Measurements from ENCODE around the gene CFL2. TPM values are rescaled to one million over a fixed set of nuclear protein-coding genes. Genes with fewer than 3 reads are reported as not detected.

Gene CFL2
- polyA plus RNA-seq, 12 donors = 270 to 1,042 (median 907) TPM

- DNase-seq = no peak
These were observed 35.7 kb downstream of the CFL2 start for GRCh38 chr14:34678735-34679134.

GRCh38 chr14:34678306-34678705 lies 36.1 kb downstream of the CFL2 start:
- no peak for DNase-seq

- DNase-seq = no peak
These were observed 37.7 kb downstream of the CFL2 start for GRCh38 chr14:34676516-34677211.

DNA sequence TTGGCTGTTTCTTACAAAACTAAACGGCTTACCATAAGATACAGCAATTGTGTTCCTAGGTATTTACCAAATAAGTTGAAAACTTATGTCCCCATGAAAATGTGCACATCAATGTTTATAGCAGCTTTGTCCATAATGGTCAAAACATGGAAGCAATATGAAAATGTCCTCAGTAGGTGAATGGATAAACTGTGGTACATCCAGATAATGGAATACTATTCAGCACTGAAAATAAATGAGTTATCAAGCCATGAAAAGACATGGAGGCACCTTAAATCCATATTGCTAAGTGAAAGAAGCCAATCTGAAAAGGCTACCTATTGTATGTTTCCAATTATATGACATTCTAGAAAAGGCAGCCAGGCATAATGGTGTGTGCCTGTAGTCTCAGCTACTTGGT lies 40.7 kb downstream of the CFL2 start:
- no peak for DNase-seq

DNA sequence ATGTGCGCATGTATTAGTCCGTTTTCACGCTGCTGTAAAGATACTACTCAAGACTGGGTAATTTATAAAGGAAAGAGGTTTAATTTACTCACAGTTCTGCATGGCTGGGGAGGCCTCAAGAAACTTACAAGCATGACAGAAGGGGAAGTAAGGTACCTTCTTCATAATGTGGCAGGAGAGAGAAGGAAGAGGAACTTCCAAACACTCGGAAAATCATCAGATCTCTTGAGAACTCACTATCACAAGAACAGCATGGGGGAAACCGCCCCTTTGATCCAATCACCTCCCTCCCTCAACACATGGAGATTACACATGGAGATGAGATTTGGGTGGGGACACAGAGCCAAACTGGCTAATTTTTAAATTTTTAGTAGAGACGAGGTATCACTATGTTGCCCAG lies 42.7 kb downstream of the CFL2 start:
- DNase-seq = no peak

DNA sequence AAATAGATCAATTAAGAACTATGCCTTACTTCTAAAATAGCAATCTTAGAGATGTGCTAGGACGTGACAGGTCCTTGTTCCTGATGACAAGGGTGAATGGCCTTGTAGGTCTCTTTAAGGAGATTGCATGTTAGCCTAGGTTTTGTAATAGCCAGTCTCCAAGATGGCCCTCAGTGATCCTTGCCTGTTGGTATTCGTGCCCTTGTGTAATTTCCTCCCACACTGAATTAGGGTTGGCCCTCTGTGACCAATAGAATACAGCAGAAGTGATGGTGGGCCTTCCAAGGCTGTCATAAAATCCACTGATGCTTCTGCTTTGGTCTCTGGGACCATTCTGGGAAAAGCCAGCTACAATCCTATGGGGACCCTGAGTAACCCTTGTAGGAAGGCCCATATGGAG lies 46.3 kb downstream of the CFL2 start:
- no peak for DNase-seq

GRCh38 chr14:34667007-34667406 lies 47.4 kb downstream of the CFL2 start:
- DNase-seq = no peak

DNA sequence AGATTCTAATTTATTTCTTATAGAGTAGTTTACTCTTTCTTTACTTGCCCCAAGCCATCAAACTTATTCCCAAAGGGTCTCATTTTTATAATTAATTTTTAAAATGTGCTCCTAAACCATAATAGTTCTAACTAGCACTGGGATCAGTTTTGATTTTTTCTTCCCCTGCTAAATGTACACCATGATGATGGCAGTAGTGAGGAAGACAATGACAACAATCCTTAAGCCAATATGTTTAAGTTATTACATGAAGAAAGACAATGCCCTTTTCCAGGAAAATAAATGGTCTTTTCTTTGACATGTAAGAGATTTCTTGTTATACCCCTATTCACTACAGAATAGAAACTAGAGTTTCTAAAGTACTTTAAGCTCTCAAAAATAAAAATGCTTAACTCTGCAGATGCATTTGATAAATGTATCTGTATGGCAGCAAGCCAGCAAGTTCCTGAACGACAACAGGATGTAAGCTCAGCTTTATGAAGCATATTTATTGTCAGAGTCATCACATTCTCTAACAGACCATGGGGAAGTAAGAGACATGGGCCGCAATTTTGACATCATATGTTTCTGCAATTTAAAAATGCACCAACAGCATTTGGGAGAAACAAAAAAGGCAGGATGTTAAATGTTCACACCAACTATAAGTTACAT lies 48.5 kb downstream of the CFL2 start:
- DNase-seq = peak; percentile 38

DNA sequence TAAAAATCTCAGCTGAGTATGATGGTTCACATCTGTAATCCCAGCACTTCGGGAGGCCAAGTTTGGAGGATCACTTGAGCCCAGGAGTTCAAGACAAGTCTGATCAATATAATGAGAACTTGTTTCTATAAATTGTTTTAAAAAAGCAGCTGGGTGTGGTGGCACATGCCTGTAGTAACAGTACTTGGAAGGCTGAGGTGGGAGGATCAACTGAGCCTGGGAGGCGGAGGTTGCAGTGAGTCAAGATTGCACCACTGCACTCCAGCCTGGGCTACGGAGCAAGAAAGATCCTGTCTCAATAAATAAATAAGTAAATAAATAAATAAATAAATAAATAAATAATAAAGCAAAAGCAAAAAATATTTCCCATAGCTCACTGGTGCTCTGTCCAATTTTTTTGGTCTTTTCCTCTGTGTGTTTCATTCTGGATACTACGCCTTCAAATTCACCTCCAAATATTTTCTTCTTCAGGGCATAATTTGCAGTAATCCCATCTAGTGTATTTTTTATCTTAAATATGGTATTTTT lies 51.8 kb downstream of the CFL2 start:
- no peak for DNase-seq

DNA sequence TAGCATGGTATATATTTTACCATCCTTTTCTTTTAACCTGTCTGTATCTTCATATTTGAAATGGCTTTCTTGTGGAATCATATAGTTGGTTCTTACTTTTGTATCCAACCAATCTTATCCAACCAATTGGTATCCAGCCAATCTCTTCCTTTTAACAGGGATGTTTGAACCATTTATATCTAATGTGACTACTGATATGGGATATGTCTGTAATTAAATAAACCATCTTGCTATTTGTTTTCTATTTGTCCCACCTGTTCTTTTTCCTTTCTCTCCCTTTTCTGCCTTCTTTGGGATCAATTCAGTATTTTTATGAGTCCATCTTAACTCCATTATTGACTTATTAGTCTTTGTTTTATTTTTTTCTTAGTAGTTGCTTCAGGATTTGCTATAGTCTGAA lies 53.6 kb downstream of the CFL2 start:
- no peak for DNase-seq

Other genes starting within 250 kb of the CFL2 start
- gene EAPP, start 174.9 kb downstream of the CFL2 start, polyA plus RNA-seq (ENCODE audit: insufficient read length in 12 of 12) = 10 to 100 TPM in 11 of 12 donors, not detected in 1; 30.4 to 51.5 (median 33.9) TPM
- gene SNX6, start 84.4 kb downstream of the CFL2 start, polyA plus RNA-seq (ENCODE audit: insufficient read length in 12 of 12) = 10 to 100 TPM in 11 of 12 donors, not detected in 1; 67.1 to 99.1 (median 79.9) TPM
- gene BAZ1A, start 160.8 kb upstream of the CFL2 start, polyA plus RNA-seq (ENCODE audit: insufficient read length in 12 of 12) = 10 to 100 TPM in 11 of 12 donors, not detected in 1; 14.1 to 70.6 (median 21.8) TPM

Data from muscle of arm (tissue), 12 donors.